ENCODE data around the gene GNG13.

DNA sequence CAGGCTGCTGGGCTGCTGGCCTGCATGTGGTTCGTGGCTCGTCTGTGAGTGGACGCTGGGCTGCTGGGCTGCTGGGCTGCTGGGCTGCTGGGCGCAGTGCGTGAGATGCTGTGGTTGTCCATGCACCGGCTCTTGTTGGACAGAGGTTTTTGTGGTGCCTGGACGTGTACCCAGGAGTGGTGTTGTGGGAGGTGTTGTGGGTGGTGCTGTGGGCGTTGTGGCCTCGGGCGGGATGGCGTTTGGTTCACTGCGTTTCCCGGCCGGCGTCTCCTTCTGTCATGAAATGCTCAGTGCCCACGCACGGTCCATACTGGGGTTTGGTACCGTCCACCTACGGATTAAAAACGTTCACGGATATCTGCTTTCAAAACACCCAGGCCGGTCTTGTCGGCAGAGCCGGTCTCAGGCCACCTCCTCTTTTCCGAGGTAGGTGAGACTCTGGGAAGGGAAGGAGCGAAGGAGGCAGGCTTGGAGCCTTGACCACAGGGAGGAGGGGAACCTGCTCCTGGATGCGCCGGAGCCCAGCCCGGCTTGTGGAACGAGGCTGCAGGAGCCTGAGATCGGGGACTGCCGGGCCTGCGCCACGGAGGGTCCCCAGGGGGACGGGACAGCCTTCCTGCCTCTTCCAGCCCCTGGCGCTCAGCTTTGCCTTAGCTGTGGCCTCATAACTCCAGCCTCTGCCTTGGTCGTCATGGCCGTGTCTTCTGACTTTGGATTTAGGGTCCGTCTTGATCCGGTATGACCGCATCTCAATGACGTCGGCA is 29.8 kb upstream of the GNG13 start:
- no peak for TF ChIP-seq POLR2A (IDR thresholded peaks at IDR 0.05)
- TF ChIP-seq, protein P1, sequence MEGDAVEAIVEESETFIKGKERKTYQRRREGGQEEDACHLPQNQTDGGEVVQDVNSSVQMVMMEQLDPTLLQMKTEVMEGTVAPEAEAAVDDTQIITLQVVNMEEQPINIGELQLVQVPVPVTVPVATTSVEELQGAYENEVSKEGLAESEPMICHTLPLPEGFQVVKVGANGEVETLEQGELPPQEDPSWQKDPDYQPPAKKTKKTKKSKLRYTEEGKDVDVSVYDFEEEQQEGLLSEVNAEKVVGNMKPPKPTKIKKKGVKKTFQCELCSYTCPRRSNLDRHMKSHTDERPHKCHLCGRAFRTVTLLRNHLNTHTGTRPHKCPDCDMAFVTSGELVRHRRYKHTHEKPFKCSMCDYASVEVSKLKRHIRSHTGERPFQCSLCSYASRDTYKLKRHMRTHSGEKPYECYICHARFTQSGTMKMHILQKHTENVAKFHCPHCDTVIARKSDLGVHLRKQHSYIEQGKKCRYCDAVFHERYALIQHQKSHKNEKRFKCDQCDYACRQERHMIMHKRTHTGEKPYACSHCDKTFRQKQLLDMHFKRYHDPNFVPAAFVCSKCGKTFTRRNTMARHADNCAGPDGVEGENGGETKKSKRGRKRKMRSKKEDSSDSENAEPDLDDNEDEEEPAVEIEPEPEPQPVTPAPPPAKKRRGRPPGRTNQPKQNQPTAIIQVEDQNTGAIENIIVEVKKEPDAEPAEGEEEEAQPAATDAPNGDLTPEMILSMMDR (IDR thresholded peaks at IDR 0.05) = no peak
